Hepatocyte (in vitro differentiated cells): Measurements from ENCODE around the gene GPR161. TPM values are rescaled to one million over a fixed set of nuclear protein-coding genes. Genes with fewer than 3 reads are reported as not detected.

Experiments
- DNase-seq: peaks from one replicate; pipeline ENCODE4 v3.0.0-alpha.2; 2016; ENCODE audit warnings: low spot score
- H2AFZ ChIP-seq: fragments of 200-600 bp; sonication (generic); 2 replicates; pipeline ENCODE4 v1.6.0; 2016; ENCODE audit warnings: antibody characterized with exemption, mild to moderate bottlenecking
- H3K27ac ChIP-seq: fragments of 200-600 bp; sonication (generic); 2 replicates; pipeline ENCODE4 v1.5.1; 2016; ENCODE audit warnings: mild to moderate bottlenecking
- H3K27me3 ChIP-seq: fragments of 200-600 bp; sonication (generic); 2 replicates; pipeline ENCODE4 v1.6.1; 2016
- H3K36me3 ChIP-seq: fragments of 200-600 bp; sonication (generic); replicated peaks from 2 replicates; pipeline ENCODE4 v1.5.1; 2016; ENCODE audit warnings: low read depth; ENCODE audit not compliant: insufficient read depth
- H3K4me1 ChIP-seq: fragments of 200-600 bp; sonication (generic); 2 replicates; pipeline ENCODE4 v1.5.1; 2016; ENCODE audit warnings: mild to moderate bottlenecking, moderate library complexity; ENCODE audit not compliant: insufficient read depth
- H3K4me2 ChIP-seq: fragments of 200-600 bp; sonication (generic); 2 replicates; pipeline ENCODE4 v1.6.0; 2016
- H3K4me3 ChIP-seq: fragments of 200-600 bp; sonication (generic); 2 replicates; pipeline ENCODE4 v1.5.1; 2016; ENCODE audit warnings: mild to moderate bottlenecking
- H3K79me2 ChIP-seq: fragments of 200-600 bp; sonication (generic); 2 replicates; pipeline ENCODE4 v1.6.0; 2017; ENCODE audit warnings: mild to moderate bottlenecking
- H3K9me2 ChIP-seq: fragments of 200-600 bp; sonication (generic); replicated peaks from 2 replicates; pipeline ENCODE4 v1.6.0; 2017; ENCODE audit warnings: mild to moderate bottlenecking; ENCODE audit not compliant: insufficient read depth
- H3K9me3 ChIP-seq: fragments of 200-600 bp; sonication (generic); 2 replicates; pipeline ENCODE4 v1.5.1; 2016; ENCODE audit warnings: low read depth, mild to moderate bottlenecking
- H4K20me1 ChIP-seq: fragments of 200-600 bp; sonication (generic); 2 replicates; pipeline ENCODE4 v1.6.0; 2016; ENCODE audit warnings: mild to moderate bottlenecking; ENCODE audit not compliant: insufficient read depth, poor library complexity, severe bottlenecking
- CTCF ChIP-seq: fragments of 200-600 bp; sonication (generic); IDR thresholded peaks from 2 replicates; pipeline ENCODE4 v1.5.1; 2016; ENCODE audit warnings: antibody characterized with exemption, mild to moderate bottlenecking; ENCODE audit not compliant: poor library complexity
- EZH2 ChIP-seq: fragments of 200-600 bp; sonication (generic); IDR thresholded peaks from 2 replicates; pipeline ENCODE4 v1.6.1; 2016; ENCODE audit warnings: antibody characterized with exemption, mild to moderate bottlenecking, borderline replicate concordance
- EZH2phosphoT487 ChIP-seq: fragments of 200-600 bp; sonication (generic); IDR thresholded peaks from one replicate; pipeline ENCODE4 v1.6.1; 2018; ENCODE audit warnings: antibody characterized with exemption, mild to moderate bottlenecking, low read depth, moderate library complexity; ENCODE audit not compliant: unreplicated experiment, severe bottlenecking
- WGBS: methylation state at CpG from one replicate; pipeline ENCODE4 v1.1.6; 2016; ENCODE audit warnings: low lambda C conversion rate; ENCODE audit errors: missing lambda C conversion rate; 5-methylcytosine and 5-hydroxymethylcytosine counted together
- polyA plus RNA-seq: library from polyadenylated mRNA; unstranded; fragments of >200 nt; fragmentation: Nextera tagmentation; extraction: Ambion mirVana; gene quantifications from 2 replicates; pipeline ENCODE4 v1.2.1, GENCODE V29; 2016
- total RNA-seq: library from RNA; depleted of rRNA; stranded (reverse); fragments of >200 nt; gene quantifications from 2 replicates; pipeline ENCODE4 v1.2.3, GENCODE V29; 2014

Gene GPR161
- total and polyA plus RNA-seq, 2 experiments from 2014 or later: 15.9 to 19.3 TPM

- no peaks in the 10 kb centered on the region for H3K4me1 ChIP-seq
- TF ChIP-seq EZH2: no peak
- TF ChIP-seq EZH2phosphoT487: no peak
- TF ChIP-seq CTCF: no peak
- no peaks in the 10 kb centered on the region for H3K79me2 ChIP-seq
- no peaks in the 10 kb centered on the region for H3K27me3 ChIP-seq
- H3K4me3 ChIP-seq: no peak overlapping the region
- no peaks in the 10 kb centered on the region for H3K9me2 ChIP-seq
- no peak for DNase-seq
- no peaks in the 10 kb centered on the region for H3K9me3 ChIP-seq
- no peak overlapping the region for H2AFZ ChIP-seq
- no peak overlapping the region for H3K27ac ChIP-seq
- no peaks in the 10 kb centered on the region for H3K36me3 ChIP-seq
- H4K20me1 ChIP-seq: no peaks in the 10 kb centered on the region
- H3K4me2 ChIP-seq: no peak overlapping the region
- 91% methylated on average over 3 of the region's 3 CpGs for WGBS
Observed at GRCh38 chr1:168172250-168172915, 35.7 kb upstream of the GPR161 start.

- WGBS: 79% methylated on average over 6 of the region's 7 CpGs
Observed at GRCh38 chr1:168170564-168171508, 34.1 kb upstream of the GPR161 start.

GRCh38 chr1:168167806-168168205 lies 31.1 kb upstream of the GPR161 start:
- Histone ChIP-seq H3K9me3 (no peaks in the 10 kb centered on the region), H3K79me2 (no peaks in the 10 kb centered on the region), H3K4me2 (no peak overlapping the region), H3K27ac (no peak overlapping the region), H3K4me3 (no peak overlapping the region), H3K4me1 (no peaks in the 10 kb centered on the region), H3K36me3 (no peaks in the 10 kb centered on the region), H3K27me3 (no peaks in the 10 kb centered on the region), H4K20me1 (no peaks in the 10 kb centered on the region), H2AFZ (no peak overlapping the region), H3K9me2 (no peaks in the 10 kb centered on the region)
- TF ChIP-seq CTCF (no peak), EZH2 (no peak), EZH2phosphoT487 (no peak)
- DNase-seq: no peak
- WGBS: 39% methylated on average over 2 of the region's 2 CpGs

More at GRCh38 chr1:168170564-168171508, 34.1 kb upstream of the GPR161 start:
- no peaks in the 10 kb centered on the region for H3K79me2 ChIP-seq
- no peaks in the 10 kb centered on the region for H3K9me2 ChIP-seq
- no peaks in the 10 kb centered on the region for H3K36me3 ChIP-seq
- no peak overlapping the region for H2AFZ ChIP-seq
- no peaks in the 10 kb centered on the region for H3K27me3 ChIP-seq
- no peak overlapping the region for H3K4me2 ChIP-seq
- H4K20me1 ChIP-seq: no peaks in the 10 kb centered on the region
- H3K4me1 ChIP-seq: no peaks in the 10 kb centered on the region
- DNase-seq: no peak
- no peaks in the 10 kb centered on the region for H3K9me3 ChIP-seq
- H3K4me3 ChIP-seq: no peak overlapping the region
- TF ChIP-seq EZH2 (no peak), CTCF (no peak), EZH2phosphoT487 (no peak)
- no peak overlapping the region for H3K27ac ChIP-seq
